Testis (tissue), 3 donors: ENCODE results near the gene P2RX3. TPM values are rescaled to one million over a fixed set of nuclear protein-coding genes. Genes with fewer than 3 reads are reported as not detected.
A peak's percentile ranks its signal among the peaks of the same experiment; 100 is the strongest.

Experiments
- DNase-seq: peaks from one replicate; pipeline ENCODE4 v3.0.0-alpha.2; 2019
- H3K27ac ChIP-seq, 2 donors: fragments of 200-600 bp; sonication (generic); one replicate each; pipeline ENCODE4 v1.5.1; 2019
- H3K27me3 ChIP-seq: fragments of 200-600 bp; sonication (generic); one replicate; pipeline ENCODE4 v1.5.1; 2019
- H3K36me3 ChIP-seq: fragments of 200-600 bp; sonication (generic); one replicate; pipeline ENCODE4 v1.5.1; 2017; ENCODE audit warnings: low read depth; ENCODE audit errors: missing control alignments
- H3K4me1 ChIP-seq: fragments of 200-600 bp; sonication (generic); one replicate; pipeline ENCODE4 v1.5.1; 2019
- H3K4me3 ChIP-seq, 2 donors: fragments of 200-600 bp; sonication (generic); one replicate each; pipeline ENCODE4 v1.5.1; 2017 to 2019
- H3K9me3 ChIP-seq: fragments of 200-600 bp; sonication (generic); one replicate; pipeline ENCODE4 v1.5.1; 2017
- POLR2A ChIP-seq: fragments of 450-650 bp; IDR thresholded peaks from one replicate; pipeline ENCODE4 v1.6.1; 2017; ENCODE audit warnings: antibody characterized with exemption, mild to moderate bottlenecking, moderate library complexity
- WGBS, 2 donors: methylation state at CpG; one replicate each; pipeline ENCODE4 v1.1.5; 2018; 5-methylcytosine and 5-hydroxymethylcytosine counted together
- intact Hi-C: fragments of 100-400 bp; cut with DNase I; formaldehyde crosslinking; loops from one replicate; pipeline ENCODE4 v1.15.1; 2023; ENCODE audit warnings: low total_unique reads
- polyA plus RNA-seq: library from polyadenylated mRNA; stranded (reverse); fragments of 350-450 nt; fragmentation: Illumina TruSeq; extraction: RNeasy Lipid Tissue Mini Kit (QIAGEN cat#74804); gene quantifications from one replicate; pipeline ENCODE4 v1.2.3, GENCODE V29; 2014; ENCODE audit warnings: low read depth, low replicate concordance; ENCODE audit not compliant: insufficient read depth
- total RNA-seq, 2 donors: library from RNA; depleted of rRNA; stranded (reverse); fragments of >200 nt; gene quantifications; one replicate each; pipeline ENCODE4 v1.2.3, GENCODE V29; 2016
- TF ChIP-seq, protein P1 (sequence below), 3 experiments: fragments of 450-650 bp in 2 of 3; fragments of 200-600 bp in 1 of 3; sonication (generic) in 1 of 3; IDR thresholded peaks; one replicate each; pipeline ENCODE4 v1.5.1; 2016 to 2019; ENCODE audit warnings: antibody characterized with exemption in 3 of 3, mild to moderate bottlenecking in 2 of 3, moderate library complexity in 1 of 3

Gene P2RX3
- total and polyA plus RNA-seq, 3 donors from 2014 or later = 2.5 to 8.5 (median 3.3) TPM

DNA sequence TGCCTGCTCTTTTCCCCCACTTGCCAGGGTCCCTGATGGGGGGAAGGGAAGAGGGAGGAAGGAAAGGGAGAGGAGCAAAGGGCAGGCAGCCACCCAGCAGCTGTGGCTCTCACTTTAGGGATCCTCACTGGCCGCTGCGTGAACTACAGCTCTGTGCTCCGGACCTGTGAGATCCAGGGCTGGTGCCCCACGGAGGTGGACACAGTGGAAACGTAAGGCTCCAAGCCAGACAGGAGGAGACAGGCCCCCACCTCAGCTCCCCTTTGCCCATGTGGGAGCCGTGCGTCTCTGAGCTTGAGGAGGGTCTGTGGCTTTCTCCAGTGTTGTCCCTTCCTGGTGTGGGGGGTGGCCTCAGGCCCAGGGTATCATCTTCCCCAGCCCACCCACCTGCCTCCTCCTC is 9.9 kb downstream of the P2RX3 start:
- intact Hi-C loops = no loop called here
- no peaks in the 10 kb centered on the region for H3K4me1 ChIP-seq
- no peaks in the 10 kb centered on the region for H3K27me3 ChIP-seq
- no peaks in the 10 kb centered on the region for H3K36me3 ChIP-seq
- no peaks in the 10 kb centered on the region for H3K9me3 ChIP-seq
- 77 to 93% methylated on average over 3 to 7 of the region's 7 CpGs for WGBS, 2 donors
- DNase-seq = no peak
- TF ChIP-seq, protein P1, sequence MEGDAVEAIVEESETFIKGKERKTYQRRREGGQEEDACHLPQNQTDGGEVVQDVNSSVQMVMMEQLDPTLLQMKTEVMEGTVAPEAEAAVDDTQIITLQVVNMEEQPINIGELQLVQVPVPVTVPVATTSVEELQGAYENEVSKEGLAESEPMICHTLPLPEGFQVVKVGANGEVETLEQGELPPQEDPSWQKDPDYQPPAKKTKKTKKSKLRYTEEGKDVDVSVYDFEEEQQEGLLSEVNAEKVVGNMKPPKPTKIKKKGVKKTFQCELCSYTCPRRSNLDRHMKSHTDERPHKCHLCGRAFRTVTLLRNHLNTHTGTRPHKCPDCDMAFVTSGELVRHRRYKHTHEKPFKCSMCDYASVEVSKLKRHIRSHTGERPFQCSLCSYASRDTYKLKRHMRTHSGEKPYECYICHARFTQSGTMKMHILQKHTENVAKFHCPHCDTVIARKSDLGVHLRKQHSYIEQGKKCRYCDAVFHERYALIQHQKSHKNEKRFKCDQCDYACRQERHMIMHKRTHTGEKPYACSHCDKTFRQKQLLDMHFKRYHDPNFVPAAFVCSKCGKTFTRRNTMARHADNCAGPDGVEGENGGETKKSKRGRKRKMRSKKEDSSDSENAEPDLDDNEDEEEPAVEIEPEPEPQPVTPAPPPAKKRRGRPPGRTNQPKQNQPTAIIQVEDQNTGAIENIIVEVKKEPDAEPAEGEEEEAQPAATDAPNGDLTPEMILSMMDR (IDR thresholded peaks at IDR 0.05) = no peak
- TF ChIP-seq POLR2A = no peak
- H3K4me3 ChIP-seq = no peak overlapping the region
- no peak overlapping the region for H3K27ac ChIP-seq

DNA sequence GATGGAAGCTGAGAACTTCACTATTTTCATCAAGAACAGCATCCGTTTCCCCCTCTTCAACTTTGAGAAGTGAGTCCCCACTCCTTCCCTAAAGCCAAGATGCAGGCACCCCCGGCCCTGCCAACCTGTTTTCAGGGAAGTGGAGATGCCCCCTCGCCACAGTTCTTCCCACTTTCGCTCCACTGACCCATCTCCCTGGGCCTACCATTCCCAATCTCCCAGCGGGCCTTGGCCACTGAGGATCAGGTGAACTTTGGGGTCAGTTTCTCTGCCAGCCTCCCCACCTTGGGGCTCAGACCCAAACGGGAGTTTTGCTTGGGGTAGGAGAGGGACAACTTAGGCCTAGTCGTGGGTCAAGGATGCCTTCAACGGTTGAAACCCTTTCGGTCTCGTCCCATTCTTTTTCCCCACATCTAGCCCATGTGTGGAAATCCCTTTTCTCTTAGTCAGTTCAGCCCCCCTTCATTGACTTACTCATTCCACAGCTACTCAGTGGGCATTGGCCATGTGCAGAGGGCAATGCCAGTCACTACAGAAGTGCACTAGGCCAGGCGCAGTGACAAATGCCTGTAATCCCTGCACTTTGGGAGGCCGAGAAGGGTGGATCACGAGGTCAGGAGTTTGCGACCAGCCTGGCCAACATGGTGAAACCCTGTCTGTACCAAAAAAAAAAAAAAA is 10.6 kb downstream of the P2RX3 start:
- WGBS, 2 donors = 92 to 94% methylated on average over 14 of the region's 14 CpGs
- TF ChIP-seq POLR2A = no peak
- TF ChIP-seq, protein P1 (IDR thresholded peaks at IDR 0.05) = no peak
- Histone ChIP-seq H3K4me1 (no peaks in the 10 kb centered on the region), H3K4me3 (no peak overlapping the region), H3K27ac (no peak overlapping the region), H3K27me3 (no peaks in the 10 kb centered on the region), H3K36me3 (no peaks in the 10 kb centered on the region), H3K9me3 (no peaks in the 10 kb centered on the region)
- DNase-seq = no peak
- intact Hi-C loops = no loop called here

DNA sequence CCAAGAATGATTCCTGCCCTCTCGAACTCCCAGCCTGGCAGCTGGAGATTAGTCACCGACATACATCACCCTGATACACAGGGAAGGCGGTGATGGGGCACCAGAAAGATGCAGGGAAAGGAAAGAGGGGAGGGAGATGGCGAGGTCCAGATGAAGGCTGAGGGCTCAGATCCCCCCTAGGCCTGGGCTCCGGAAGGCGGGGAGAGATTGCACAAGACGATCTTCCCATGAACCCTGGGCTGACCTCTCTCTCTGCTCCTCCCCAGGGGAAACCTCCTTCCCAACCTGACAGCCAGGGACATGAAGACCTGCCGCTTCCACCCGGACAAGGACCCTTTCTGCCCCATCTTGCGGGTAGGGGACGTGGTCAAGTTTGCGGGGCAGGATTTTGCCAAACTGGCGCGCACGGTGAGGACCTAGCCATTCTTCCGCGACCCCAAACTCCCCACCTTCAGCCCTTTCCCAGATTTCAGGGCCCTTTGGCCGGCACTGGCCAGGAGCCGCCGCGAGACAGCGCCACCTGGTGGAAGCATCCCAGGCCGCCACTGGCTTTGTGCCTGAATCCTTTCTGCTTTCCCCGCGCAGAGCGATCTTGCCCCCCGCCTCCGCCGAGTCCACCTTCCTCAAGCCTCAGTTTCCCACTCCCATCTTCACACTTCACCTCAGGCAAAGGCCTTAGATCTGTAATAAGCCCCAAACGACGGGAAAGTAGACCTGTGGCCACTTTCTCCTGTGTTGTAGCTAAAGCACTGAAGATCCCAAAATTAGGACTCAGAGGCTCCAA is 11.5 kb downstream of the P2RX3 start:
- 12 to 15% methylated on average over 19 to 31 of the region's 31 CpGs for WGBS, 2 donors
- Histone ChIP-seq H3K9me3 (no peaks in the 10 kb centered on the region), H3K27me3 (no peaks in the 10 kb centered on the region), H3K27ac (no peak overlapping the region), H3K4me1 (no peaks in the 10 kb centered on the region), H3K36me3 (no peaks in the 10 kb centered on the region), H3K4me3 (peak overlapping the region in 1 of 2 donors; percentile 27)
- intact Hi-C loops = no loop called here
- TF ChIP-seq, protein P1 (IDR thresholded peaks at IDR 0.05) = peak; percentile 82 to 93 (median 89)
- TF ChIP-seq POLR2A = no peak
- peak; percentile 84 for DNase-seq

DNA sequence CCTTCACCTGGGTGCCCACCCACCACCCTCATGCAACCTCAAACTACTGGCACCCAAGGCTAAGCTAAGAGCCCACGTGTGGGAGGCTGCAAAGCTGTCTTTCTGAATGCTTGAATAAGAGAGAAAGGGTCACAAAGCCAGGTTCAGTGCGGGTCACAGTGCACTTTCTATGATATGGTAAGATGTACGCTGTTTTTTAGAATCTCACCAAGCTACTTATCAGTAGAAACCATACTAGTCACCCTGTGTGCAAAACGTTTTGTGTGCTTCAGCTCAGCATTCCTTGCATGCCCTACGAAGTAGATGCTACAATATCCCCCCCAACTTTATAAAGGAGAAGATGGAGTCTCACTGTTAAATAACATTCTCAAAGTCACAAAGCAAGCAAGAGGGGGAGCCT is 14.9 kb downstream of the P2RX3 start:
- no peak overlapping the region for H3K4me3 ChIP-seq
- WGBS, 2 donors = 57 to 63% methylated on average over 5 of the region's 5 CpGs
- H3K27ac ChIP-seq = no peak overlapping the region
- intact Hi-C loops = no loop called here
- H3K36me3 ChIP-seq = no peaks in the 10 kb centered on the region
- no peak for DNase-seq
- H3K9me3 ChIP-seq = no peaks in the 10 kb centered on the region
- TF ChIP-seq, protein P1 (IDR thresholded peaks at IDR 0.05) = no peak
- TF ChIP-seq POLR2A = no peak
- H3K4me1 ChIP-seq = no peaks in the 10 kb centered on the region
- no peaks in the 10 kb centered on the region for H3K27me3 ChIP-seq
